Measurements from ENCODE around the gene ATP5MG. TPM values are rescaled to one million over a fixed set of nuclear protein-coding genes. Genes with fewer than 3 reads are reported as not detected.
"Not testable (repeated sequence)": the region's sequence is repeated elsewhere in the genome, so short reads cannot be mapped to it uniquely, and the experiment has no call there.

Gene ATP5MG, protein sequence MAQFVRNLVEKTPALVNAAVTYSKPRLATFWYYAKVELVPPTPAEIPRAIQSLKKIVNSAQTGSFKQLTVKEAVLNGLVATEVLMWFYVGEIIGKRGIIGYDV
- 66.2 and 69.5 TPM in 2 replicates for total RNA-seq (2014; rRNA removed; shearing (Covaris generic))

- DNase-seq (ENCODE audit: low read depth), result peak; percentile 91
Observed at GRCh38 chr11:118401151-118401879, at the start of gene ATP5MG. TSS of gene ATP5MG (plus strand) at chr11:118401606. CDS start at chr11:118401666, 60 bp downstream.

DNA sequence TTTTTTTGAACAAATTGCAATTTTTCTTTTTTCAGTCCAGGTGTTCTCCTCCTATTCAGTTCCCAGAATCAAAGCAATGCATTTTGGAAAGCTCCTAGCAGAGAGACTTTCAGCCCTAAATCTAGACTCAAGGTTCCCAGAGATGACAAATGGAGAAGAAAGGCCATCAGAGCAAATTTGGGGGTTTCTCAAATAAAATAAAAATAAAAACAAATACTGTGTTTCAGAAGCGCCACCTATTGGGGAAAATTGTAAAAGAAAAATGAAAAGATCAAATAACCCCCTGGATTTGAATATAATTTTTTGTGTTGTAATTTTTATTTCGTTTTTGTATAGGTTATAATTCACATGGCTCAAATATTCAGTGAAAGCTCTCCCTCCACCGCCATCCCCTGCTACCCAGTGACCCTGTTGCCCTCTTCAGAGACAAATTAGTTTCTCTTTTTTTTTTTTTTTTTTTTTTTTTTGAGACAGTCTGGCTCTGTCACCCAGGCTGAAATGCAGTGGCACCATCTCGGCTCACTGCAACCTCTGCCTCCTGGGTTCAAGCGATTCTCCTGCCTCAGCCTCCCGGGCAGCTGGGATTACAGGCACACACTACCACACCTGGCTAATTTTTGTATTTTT is 48.2 kb upstream of the ATP5MG start:
- no peak for DNase-seq (ENCODE audit: low read depth)

DNA sequence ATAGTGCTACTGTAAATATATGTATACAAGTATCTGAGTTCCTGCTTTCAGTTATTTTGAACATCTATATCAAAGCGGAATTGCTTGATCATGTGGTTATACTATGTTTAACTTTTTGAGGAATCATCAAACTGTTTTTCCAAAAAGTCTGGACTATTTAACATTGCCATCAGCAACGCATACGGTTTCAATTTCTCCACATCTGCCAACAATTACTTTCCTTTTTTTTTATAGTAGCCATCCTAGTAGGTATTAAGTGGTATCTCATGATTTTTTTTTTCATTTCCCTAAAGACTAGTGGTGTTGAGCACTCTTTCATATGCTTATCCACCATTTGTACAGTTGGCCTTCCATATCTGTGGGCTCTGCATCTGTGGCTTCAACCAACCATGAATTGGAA is 43.3 kb upstream of the ATP5MG start:
- no peak for DNase-seq (ENCODE audit: low read depth)

GRCh38 chr11:118359295-118359958 is 42.0 kb upstream of the ATP5MG start, which contains the start of gene UBE4A:
TSS of gene UBE4A (plus strand) at chr11:118359600. CDS start at chr11:118365081, 5,481 bp downstream.
- peak; percentile 93 for DNase-seq (ENCODE audit: low read depth)

DNA sequence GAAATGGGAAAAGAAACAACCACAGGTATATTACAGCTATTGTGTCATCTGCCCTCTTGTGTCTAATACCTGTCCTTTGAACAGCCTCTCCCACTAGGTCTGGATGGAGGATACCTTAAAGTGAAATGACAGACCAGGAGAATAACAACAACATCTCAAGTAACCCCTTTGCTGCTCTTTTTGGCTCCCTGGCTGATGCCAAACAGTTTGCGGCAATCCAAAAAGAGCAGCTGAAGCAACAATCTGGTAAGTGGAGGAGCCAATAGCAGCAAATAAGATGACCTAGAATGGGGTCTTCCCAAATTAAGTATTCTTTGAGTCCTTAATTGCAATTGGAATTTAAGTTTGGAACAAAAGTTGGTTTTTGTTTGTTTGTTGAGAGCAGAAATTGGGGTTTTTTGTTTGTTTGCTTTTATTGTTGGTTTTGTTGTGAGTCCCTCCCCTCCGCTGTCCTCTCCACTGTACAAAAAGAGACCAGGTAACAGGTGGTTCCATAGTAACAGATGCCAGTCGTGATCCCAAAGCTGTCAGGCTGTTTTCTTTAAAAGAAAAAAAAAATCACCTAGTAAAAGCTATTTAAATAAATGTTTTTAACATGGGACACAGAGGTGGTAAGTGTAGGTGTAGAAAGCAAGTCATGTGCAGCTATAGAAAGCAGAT is 36.3 kb upstream of the ATP5MG start:
- no peak for DNase-seq (ENCODE audit: low read depth)

DNA sequence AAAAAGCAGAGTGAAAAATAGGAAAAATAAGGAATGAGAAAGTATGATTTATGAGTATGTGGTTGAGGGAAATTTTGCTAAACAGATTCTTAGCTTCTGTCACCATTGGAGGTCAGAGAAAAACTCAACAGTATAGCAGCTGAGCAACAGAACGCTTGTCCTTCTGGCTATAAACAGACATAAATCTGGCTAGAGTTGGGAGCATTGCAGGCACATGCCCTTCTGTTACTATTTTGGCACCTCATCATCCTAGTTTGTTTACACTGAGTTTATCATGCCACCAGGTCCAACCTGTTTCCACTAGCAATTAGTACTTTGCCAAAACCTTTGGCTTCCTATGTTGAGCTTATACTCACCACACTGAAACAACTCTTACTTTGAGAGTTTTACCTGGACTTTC is 35.1 kb upstream of the ATP5MG start:
- no peak for DNase-seq (ENCODE audit: low read depth)

DNA sequence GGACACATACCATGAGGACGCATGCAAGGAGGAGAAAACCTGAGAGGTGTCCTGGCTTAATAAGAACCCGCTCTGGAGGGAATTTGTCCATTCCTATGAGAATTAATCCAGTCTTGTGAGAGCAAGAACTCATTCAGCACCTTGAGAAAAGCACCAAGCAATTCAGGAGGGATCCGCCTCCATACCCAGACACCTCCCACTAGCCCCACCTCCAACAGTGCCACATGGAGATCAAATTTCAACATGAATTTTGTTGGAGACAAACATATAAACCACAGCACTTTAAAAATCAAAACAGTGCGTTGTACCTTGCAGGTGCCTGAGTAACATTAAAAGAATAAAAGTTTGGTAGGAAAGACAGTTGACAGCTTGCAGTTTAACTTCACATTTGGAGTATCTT is 30.6 kb upstream of the ATP5MG start:
- no peak for DNase-seq (ENCODE audit: low read depth)

GRCh38 chr11:118373263-118373662 is 28.1 kb upstream of the ATP5MG start:
- no peak for DNase-seq (ENCODE audit: low read depth)

DNA sequence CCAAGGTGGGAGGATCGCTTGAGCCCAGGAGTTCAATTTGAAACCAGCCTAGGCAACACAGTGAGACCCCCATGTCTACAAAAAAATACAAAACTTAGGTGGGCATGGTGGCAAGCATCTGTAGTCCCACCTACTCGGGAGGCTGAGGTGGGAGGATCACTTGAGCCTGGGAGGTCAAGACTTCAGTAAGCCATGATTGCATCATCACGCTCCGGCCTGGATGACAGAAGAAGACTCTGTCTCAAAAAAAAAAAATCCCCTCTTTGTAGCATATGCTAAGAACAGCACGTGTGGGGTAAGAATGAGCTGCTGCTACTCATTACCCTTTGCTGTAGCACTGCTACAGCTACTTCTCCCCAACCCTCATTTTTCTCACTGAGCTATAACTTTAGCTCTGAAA is 27.5 kb upstream of the ATP5MG start:
- DNase-seq (ENCODE audit: low read depth), result no peak

- no peak for DNase-seq (ENCODE audit: low read depth)
Observed at GRCh38 chr11:118374729-118375128, 26.7 kb upstream of the ATP5MG start.

- no peak for DNase-seq (ENCODE audit: low read depth)
Observed at GRCh38 chr11:118375978-118376377, 25.4 kb upstream of the ATP5MG start.

DNA sequence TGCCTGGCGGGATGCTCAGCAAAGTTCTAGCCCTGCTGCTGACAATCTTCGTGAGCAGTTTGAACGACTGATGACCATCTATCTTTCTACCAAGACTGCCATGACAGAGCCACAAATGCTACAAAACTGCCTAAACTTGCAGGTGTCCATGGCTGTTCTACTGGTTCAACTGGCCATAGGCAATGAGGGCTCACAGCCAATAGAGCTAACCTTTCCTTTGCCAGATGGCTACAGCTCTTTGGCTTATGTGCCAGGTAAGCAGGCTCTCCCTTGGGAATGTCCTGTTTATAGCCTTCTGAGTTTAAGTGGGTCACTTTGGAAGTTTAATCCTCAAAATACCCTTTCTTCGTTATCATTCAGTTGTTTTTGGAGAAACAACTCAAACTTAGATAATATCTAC is 21.9 kb upstream of the ATP5MG start:
- no peak for DNase-seq (ENCODE audit: low read depth)

DNA sequence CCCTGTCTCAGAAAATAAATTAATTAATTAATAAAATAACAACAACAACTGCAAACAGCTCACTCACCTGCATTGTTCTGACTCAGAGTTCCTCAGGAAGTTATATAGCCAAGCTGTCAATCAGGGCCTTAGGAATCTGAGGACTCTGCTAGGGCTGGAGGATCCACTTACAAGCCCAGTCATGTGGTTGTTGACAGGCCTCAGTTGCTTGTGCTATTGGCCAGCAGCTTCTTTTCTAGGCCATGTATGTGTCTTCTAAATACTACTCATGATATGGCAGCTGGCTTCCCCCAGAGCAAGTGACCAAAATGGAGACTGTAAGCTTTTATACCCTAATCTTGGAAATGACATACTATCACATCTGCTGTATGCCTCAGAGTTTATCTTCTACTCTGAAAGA is 20.8 kb upstream of the ATP5MG start:
- DNase-seq (ENCODE audit: low read depth), result no peak

GRCh38 chr11:118382954-118383353 is 18.5 kb upstream of the ATP5MG start:
- no peak for DNase-seq (ENCODE audit: low read depth)

GRCh38 chr11:118383657-118384056 is 17.7 kb upstream of the ATP5MG start:
- no peak for DNase-seq (ENCODE audit: low read depth)

DNA sequence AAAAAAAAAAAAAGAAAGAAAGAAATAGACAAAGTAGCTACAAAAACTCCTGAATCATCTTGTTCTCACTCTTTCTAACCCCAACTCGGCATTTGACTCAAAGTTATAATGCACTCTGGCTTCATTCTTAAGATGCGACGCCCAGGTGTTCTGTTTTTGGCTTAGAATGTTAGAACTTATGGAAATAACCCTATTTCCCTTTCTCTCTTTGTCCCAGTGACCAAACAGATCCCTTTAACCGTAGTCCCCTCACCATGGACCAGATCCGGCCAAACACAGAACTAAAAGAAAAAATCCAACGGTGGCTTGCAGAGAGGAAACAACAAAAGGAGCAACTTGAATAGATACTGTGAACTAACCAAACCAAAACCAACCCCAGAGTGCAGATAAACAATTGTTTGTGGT is 5.3 kb upstream of the ATP5MG start:
- no peak for DNase-seq (ENCODE audit: low read depth)

GRCh38 chr11:118397448-118397847 is 4.0 kb upstream of the ATP5MG start:
- no peak for DNase-seq (ENCODE audit: low read depth)

GRCh38 chr11:118398791-118399559 is 2.4 kb upstream of the ATP5MG start:
- no peak for DNase-seq (ENCODE audit: low read depth)

DNA sequence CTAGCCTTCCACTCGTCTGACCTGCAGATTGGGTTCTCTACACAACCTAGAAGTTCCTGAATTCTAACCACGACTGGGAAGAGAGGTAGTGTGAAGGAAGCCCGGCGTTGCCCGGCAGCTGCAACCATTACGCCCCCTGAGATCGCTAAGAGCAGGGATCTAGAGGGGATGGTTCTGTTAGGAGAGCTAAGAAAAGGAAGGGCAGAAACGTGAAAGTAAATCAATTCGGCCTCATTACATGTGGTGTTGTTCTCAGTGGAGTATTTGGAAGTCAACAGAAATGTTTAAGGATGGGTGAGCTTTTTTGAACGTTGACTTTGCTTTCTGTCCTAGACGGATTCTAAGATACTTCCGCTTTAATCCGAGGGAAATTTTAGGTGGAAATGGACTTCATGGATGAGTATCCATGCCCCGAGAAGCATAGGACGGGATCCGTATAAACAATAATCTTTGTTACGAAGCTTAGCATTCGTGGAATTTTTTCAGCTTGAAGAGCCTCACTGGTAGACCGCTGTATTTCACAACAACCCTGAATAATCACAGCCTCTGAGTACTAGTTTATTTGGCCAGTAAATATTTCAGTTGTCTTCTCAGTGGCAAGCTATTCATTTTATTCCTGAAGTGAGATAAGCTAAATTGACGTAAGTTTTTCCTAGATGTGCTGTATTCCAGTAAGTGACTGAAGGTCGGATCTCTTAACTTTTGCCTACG is 629 bp downstream of the ATP5MG start:
- peak; percentile 6 for DNase-seq (ENCODE audit: low read depth)

DNA sequence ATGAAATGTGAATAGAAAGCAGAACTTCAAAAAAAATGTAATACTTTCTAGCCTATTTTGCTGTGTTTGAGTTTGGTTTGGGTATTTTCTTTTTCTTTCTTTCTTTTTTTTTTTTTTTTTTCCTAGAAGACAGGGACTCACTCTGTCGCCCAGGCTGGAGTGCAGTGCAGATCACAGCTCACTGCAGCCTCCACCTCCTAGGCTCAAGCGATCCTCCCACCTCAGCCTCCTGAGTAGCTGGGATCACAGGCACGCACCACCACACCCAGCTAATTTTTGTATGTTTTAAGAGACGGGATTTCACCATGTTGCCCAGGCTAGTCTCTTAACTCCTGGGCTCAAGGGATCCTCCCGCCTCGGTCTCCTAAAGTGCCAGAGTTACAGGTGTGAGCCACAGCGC is 1.2 kb downstream of the ATP5MG start:
- DNase-seq (ENCODE audit: low read depth), result not testable (repeated sequence)

All from Daoy (cell line).